Heart left ventricle (tissue), 13 donors: ENCODE measurements around the gene COP1.

Experiments used
- POLR2A ChIP-seq, 2 donors: fragments of 450-650 bp; IDR thresholded peaks; one replicate each; pipeline ENCODE4 v1.6.1; 2017; ENCODE audit warnings: antibody characterized with exemption in 2 of 2, mild to moderate bottlenecking in 2 of 2, moderate library complexity in 2 of 2
- TF ChIP-seq, protein P1 (sequence below), 12 donors: fragments of 200-600 bp; sonication (generic) in 4 of 12; IDR thresholded peaks; one replicate each; pipeline versions ENCODE4 v1.5.0 to v1.8.0; 2018 to 2022; ENCODE audit warnings: antibody characterized with exemption in 12 of 12, mild to moderate bottlenecking in 5 of 12
- donor health status: ischemic (EF 13 %, LVEDD 7.1; RV severe dilation, severe dysfunction).
- donor health status: DM: no; HTN: yes; CAD: no.
- donor health status: DM: no; HTN: no; CAD: no.
- donor health status: ischemic (EF 25% LVEDD 6.9; RV normal size, moderate dysfunction).
- donor health status: ischemic (EF 25% LVEDD 5.7; RV mildly dilated, moderate dysfunction).
- donor health status: ischemic (EF 35%, LVEDD 5.7; RV mildly dilated, moderate dysfunction).
- donor health status: nonischemic (EF 11% LVEDD 7.7; RV severe dilation, severe dysfunction).
- donor health status: DM: yes; HTN: yes; CAD: no.
- donor health status: PGD.
- donor health status: ischemic (EF 29% LVEDD 5.4; RV normal size, mild dysfunction).
- donor health status: nonischemic (EF 23%, LVEDD 6.1; RV moderate dilation, normal function).

DNA sequence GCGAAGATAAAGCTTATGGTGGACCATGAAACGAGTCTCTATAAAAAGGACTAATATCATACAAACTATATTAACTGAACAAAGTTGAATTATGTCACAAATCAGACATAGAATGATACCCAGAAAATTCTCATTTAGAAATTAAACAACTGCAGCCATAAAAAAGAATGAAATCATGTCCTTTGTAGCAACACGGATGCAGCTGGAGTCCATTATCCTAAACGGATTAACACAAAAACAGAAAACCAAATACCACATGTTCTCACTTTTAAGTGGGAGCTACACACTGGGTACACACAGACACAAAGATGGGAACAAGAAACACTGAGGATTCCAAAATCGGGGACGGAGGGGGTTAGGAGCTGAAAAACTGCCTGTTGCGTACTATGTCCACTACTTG is 11.5 kb downstream of the COP1 start:
- TF ChIP-seq, protein P1, sequence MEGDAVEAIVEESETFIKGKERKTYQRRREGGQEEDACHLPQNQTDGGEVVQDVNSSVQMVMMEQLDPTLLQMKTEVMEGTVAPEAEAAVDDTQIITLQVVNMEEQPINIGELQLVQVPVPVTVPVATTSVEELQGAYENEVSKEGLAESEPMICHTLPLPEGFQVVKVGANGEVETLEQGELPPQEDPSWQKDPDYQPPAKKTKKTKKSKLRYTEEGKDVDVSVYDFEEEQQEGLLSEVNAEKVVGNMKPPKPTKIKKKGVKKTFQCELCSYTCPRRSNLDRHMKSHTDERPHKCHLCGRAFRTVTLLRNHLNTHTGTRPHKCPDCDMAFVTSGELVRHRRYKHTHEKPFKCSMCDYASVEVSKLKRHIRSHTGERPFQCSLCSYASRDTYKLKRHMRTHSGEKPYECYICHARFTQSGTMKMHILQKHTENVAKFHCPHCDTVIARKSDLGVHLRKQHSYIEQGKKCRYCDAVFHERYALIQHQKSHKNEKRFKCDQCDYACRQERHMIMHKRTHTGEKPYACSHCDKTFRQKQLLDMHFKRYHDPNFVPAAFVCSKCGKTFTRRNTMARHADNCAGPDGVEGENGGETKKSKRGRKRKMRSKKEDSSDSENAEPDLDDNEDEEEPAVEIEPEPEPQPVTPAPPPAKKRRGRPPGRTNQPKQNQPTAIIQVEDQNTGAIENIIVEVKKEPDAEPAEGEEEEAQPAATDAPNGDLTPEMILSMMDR (IDR thresholded peaks at IDR 0.05), result no peak
- TF ChIP-seq POLR2A (IDR thresholded peaks at IDR 0.05), result no peak
